Midbrain (tissue), 1 donor: ENCODE results near the gene CFL1.
"Not testable (repeated sequence)": the region's sequence is repeated elsewhere in the genome, so short reads cannot be mapped to it uniquely, and the experiment has no call there.

Source experiments
- DNase-seq: peaks from one replicate; lab custom pipeline; 2025; lab: John Stamatoyannopoulos, UW

Gene CFL1

DNA sequence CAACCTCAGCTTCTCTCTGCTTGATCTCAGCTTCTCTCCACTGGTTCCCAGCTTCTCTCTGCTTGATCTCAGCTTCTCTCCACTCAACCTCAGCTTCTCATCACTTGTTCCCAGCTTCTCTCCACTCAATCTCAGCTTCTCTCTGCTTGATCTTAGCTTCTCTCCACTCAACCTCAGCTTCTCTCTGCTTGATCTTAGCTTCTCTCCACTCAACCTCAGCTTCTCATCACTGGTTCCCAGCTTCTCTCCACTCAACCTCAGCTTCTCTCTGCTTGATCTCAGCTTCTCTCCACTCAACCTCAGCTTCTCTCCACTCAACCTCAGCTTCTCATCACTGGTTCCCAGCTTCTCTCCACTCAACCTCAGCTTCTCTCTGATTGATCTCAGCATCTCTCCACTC lies 25.7 kb downstream of the CFL1 start:
- not testable (repeated sequence) for DNase-seq

GRCh38 chr11:65829459-65829858 lies 28.5 kb downstream of the CFL1 start:
- DNase-seq: no peak

DNA sequence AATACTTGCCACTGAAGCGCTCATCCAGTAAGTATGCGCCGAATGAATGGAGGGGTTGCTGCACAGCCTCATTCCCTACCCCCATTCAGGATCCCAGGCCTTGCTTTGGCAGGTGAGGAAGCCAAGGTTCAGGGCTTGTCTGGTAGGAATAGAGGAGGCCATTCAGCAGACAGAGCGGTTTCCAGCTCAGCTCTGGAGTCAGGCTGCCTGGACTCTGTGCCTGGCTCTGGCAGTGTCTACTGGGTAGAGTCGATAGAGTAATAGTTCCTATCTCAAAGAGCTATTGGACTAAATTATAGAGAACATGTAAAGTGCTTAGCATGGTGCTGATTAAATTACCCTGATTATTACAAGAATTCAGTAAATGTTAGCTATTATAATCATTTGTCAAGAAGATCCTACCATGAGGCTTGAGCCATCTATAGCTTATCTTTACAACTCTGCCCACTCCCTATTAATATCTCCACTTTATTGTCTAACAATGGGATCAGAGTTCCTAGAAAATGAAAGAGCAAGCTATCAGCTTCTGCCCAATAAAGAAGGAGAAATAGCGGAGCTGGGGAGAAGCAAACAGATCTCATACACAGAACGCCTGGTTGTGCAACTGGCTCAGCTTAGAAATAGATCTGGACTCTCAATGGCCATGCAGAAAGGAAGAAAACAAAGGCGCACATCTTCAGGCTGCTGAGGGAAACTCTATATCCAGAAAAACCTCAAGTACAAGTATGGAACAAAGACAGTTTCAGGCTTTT lies 30.8 kb downstream of the CFL1 start:
- no peak for DNase-seq

GRCh38 chr11:65822776-65823528 lies 35.0 kb downstream of the CFL1 start:
- DNase-seq: no peak

- DNase-seq: no peak
These were observed 36.9 kb downstream of the CFL1 start for GRCh38 chr11:65821107-65821506.

DNA sequence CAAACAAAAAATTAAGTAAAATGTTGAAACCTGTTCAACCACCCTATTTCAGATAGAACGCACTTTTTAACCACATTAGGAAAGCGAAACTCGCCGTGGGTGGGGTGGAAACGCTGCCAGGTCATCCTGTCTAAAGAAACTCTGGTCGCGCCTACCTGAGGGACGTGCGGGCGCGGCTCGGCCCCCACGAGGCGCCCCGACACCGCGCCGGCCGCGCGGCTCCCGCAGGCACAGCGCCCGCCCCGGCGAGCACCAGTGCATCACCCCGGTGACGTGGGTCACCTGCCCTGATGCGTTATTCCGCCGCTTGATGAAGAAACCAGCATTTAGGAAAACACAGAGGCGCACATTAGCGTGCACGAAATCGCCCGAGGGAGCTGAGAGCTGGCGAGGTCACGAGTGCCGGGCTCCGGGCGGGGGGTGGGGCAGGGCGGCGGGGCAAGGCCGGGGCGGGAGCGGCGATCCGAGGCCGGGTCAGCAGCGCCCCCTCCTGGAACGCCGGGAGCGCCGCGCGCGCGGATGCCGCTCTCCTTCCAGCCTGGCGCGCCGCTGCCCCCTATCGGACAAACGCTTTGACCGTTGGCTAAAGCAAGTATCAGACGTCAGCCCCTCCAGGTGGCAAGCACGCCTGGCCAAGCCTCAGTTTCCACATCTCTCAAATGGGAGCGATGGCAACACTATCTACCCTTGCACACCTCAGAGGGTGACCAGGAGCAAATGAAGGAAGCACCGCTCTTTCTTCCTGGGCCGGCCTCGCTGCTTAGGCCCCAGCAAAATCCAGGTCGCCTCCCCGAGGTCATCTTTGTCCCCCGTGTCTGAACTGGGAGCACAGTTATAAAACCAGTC lies 39.9 kb downstream of the CFL1 start:
- peak; percentile 93 for DNase-seq

DNA sequence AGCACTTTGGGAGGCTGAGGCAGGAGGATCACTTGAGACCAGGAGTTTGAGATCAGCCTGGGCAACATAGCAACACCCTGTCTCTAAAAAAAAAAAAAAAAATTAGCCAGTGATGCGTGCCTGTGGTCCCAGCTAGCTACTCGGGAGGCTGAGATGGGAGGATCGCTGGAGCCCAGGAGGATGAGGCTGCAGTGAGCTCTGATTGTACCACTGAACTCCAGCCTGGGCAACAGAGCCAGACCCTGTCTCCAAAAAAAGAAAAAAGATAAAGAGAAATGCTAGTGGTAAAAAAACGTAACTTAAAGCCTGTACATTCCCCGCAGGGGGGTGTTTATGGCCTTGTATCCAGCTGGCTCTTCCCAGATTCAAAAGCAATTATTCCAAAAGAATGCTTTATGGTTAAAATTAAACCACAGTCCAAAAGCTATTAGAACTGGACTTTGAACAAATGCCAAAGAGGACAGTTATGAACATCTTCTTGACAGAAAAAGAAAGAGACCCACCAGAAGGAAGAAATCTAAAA lies 40.6 kb downstream of the CFL1 start:
- no peak for DNase-seq

DNA sequence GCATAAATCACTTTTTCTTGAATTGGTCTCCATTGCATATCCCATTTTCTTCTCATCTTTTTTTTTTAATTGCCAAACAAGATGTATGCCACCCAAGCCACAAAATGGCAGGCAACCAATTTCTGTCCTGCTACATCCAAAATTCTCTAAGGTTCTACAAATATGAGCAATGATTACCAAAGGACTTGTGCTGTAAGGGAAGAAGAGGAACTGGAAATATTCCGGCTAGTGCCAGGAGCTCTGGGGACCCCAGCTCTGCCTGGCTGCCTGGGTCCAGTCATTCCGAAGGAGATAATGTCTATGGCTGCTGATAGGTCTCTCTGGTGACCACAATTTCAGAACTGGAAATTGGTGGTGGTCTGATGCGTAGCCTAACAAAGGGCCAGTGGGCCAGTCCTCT lies 41.3 kb downstream of the CFL1 start:
- DNase-seq: no peak

DNA sequence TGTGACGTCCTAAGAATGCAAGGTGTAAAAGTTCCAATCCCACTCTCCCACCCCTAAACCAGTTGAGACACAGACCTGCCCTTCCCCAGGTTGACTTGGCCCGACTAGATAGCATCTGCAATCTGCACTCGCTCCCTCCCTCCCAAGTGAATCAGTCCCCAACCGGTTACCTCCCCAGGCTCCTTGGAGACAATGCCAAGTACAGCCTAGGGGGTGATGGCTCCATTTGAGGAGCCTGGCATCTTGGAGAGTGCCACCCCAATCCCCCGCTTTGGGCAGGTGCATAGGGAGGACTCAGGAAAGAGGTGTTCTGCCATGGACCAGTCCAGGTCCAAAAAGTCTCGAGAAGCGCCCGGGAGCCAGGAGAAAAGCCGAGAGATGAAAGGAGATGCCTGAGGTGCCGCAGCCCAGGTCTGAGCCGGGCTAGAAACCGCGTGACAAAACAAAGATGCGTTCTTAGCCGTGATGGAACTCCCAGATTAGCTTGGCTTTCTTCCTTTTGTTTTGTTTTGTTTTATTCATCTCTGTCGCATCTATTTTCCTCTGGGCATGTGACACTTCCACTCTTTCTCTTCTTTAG lies 42.9 kb downstream of the CFL1 start:
- no peak for DNase-seq

DNA sequence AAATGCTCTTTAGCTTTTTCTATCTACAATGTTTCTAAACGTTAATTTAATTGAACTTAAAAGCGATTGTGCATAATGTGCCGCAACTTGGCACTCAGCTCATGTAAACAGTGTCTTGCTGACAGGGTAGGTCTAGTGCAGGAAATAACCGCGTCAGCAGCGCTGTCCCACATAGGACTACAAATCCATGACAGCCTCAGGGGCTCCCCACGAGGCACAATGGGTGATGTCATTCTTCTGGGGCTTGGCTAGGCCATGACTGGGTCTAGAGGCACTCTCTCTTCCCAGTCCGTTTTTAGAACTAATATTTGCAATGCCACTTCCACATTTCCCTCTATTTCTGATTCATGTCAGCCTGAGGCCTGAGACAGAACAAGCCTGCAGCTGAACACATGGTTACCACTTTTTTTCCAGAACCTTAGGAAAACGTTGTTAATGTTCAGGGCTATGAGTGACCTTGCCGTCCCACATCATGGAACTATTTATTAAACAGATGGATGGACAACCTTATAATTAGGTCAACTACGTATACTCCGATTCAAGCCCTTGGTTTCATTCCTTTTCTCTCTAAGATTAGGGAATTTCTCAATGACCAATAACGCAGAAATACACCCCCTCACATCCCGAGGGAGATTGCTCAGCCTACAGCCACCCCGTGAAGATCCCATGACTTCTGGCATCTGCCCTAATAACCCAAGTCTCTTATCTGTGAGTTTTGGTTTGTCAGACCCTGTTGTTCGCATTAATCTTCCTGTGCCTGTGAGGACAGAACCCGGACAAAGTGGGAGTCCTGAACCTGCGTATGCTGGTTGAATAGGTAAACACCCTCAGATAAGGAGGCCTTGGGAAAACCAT lies 43.6 kb downstream of the CFL1 start:
- no peak for DNase-seq

DNA sequence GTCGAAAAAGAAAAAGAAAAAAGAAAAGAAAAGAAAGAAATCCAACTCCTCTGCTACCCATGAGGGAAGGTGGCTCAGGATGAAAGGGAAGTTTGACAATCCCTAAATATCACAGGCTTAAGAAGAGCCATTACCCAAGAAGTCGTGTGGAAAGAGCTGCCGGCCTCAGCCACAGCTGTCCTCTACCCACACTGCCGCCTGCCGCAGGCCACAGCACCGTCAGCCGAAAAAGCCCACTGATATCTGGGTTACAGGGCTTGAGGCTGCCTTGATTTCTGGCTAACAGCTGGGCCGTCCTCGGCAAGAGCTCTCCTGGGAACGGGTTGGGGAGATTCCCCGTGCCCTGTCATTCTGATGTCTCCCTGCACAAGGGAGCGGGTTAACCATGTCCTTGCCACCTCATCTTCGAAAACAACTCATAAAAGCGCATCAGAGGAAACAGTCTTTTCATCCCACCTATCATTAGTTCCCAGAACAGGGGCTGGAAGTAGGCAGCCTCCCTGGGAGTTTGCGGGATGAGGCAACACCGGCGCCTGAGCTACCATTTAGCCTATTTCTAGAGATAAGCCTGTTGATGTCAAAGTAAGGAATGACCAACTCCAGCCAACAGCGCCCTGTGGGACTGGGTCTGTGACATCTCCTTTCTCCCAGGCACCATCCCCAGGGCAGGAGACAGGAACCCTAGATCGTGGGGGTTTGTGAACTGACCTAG lies 46.1 kb downstream of the CFL1 start:
- no peak for DNase-seq

DNA sequence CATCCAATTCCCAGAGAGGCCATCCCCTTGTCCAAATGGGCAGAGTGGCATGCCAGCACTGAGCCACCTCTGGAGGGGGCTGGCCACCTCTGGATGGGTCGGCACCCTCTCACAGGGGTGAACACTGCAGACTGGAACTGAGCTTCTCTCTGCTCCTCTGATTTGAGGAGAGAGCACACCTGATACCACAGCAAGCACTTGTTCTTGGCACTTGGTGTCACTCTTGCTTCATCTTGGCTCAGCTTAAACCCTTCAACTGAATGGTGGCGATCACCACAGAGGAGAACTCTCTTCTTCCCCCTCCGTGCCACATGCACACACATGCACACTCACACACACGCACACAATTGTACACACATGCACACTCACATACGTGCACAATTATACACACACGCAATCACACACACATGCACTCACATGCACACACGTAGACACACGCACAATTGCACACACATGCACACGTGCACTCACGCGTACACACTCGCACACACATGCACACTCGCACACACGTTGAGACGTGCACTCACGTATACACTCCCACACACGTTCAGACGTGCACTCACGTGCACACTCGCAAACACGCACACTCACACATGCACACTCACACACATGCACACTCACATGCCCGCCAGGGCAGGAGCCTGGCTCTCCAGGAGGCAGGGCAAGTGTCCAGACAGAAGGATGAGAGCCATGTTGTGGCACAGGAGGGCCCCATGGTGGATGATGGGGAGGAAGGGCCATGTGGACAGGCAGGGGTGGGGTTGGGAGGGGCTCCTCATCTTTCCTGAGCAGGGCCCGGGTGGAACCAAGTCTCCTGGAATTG lies 47.7 kb downstream of the CFL1 start:
- no peak for DNase-seq

- no peak for DNase-seq
These were observed 48.5 kb downstream of the CFL1 start for GRCh38 chr11:65809496-65809895.

GRCh38 chr11:65808744-65809341 lies 49.1 kb downstream of the CFL1 start:
- no peak for DNase-seq

- no peak for DNase-seq
These were observed 51.0 kb downstream of the CFL1 start for GRCh38 chr11:65806979-65807378.
